ENCODE measurements around the gene SUGCT.

GRCh38 chr7:40700653-40701421 lies 566.0 kb downstream of the SUGCT start:
- TF ChIP-seq YY1 (IDR thresholded peaks at IDR 0.05; ENCODE audit: insufficient read depth, insufficient read length) (no peak), ZNF274 (IDR thresholded peaks at IDR 0.05; ENCODE audit: low read depth, low read length) (no peak), SUZ12 (IDR thresholded peaks at IDR 0.05; ENCODE audit: extremely low read depth, insufficient read depth, insufficient read length) (no peak)
